H1 (cell line): ENCODE data around the gene PTPRR. TPM values are rescaled to one million over a fixed set of nuclear protein-coding genes. Genes with fewer than 3 reads are reported as not detected.

ENCODE experiments used
- CTCF ChIA-PET: fragments of 300-600 bp; sonication (Branson Sonifier 250); formaldehyde crosslinking; loops from one replicate; lab custom pipeline; 2021; ENCODE audit not compliant: partially characterized antibody; lab: Charles Lee
- POLR2A ChIA-PET: fragments of 300-600 bp; sonication (Branson Sonifier 250); formaldehyde crosslinking; loops from one replicate; lab custom pipeline; 2021; ENCODE audit warnings: inconsistent platforms; ENCODE audit not compliant: partially characterized antibody; lab: Charles Lee
- DNase-seq, 2 experiments: peaks; one replicate each; pipeline versions ENCODE4 v3.0.0 to v3.0.0-alpha.2; 2010 to 2022; ENCODE audit warnings: low spot score in 2 of 2, low read depth in 1 of 2, mixed read lengths in 1 of 2
- FAIRE-seq: peaks from 2 replicates; lab custom pipeline; 2011; peaks lifted over from hg19 to GRCh38; lab: Jason Lieb, UNC
- H2AFZ ChIP-seq: 2 replicates; pipeline ENCODE4 v1.8.1; 2012; ENCODE audit warnings: low read length, inconsistent platforms
- H2AK5ac ChIP-seq: 2 replicates; pipeline ENCODE4 v1.6.1; 2013; ENCODE audit warnings: low read depth, low read length
- H2BK120ac ChIP-seq: replicated peaks from 2 replicates; pipeline ENCODE3; 2013; ENCODE audit warnings: low read depth, low read length, inconsistent platforms
- H2BK12ac ChIP-seq: 2 replicates; pipeline ENCODE4 v1.6.1; 2013; ENCODE audit warnings: low read depth, low read length
- H2BK15ac ChIP-seq: 2 replicates; pipeline ENCODE4 v1.6.1; 2013; ENCODE audit warnings: low read length
- H2BK20ac ChIP-seq: 2 replicates; pipeline ENCODE4 v1.6.1; 2013; ENCODE audit warnings: low read length
- H2BK5ac ChIP-seq: 2 replicates; pipeline ENCODE4 v1.6.1; 2013; ENCODE audit warnings: low read depth, low read length
- H3K14ac ChIP-seq: 2 replicates; pipeline ENCODE4 v1.6.1; 2013; ENCODE audit warnings: inconsistent platforms; ENCODE audit not compliant: insufficient read length
- H3K18ac ChIP-seq: 2 replicates; pipeline ENCODE4 v1.6.1; 2013; ENCODE audit warnings: low read length; ENCODE audit errors: extremely low read depth
- H3K23ac ChIP-seq: 2 replicates; pipeline ENCODE4 v1.6.1; 2013; ENCODE audit warnings: inconsistent platforms; ENCODE audit not compliant: insufficient read length
- H3K23me2 ChIP-seq: 2 replicates; pipeline ENCODE4 v1.6.1; 2013; ENCODE audit warnings: low read depth, low read length
- H3K27ac ChIP-seq: 2 replicates; pipeline ENCODE4 v1.6.1; 2011; ENCODE audit warnings: low read depth, low read length, inconsistent platforms
- H3K27me3 ChIP-seq, 4 experiments: replicated peaks in 1 of 4; 1 replicate in 1 of 4; 2 replicates in 3 of 4; pipeline versions ENCODE4 v1.6.1 to v1.8.1; 2011 to 2013; ENCODE audit warnings: low read length in 3 of 4, mild to moderate bottlenecking in 3 of 4, inconsistent platforms in 2 of 4, mixed read lengths in 2 of 4, moderate library complexity in 1 of 4; ENCODE audit not compliant: control insufficient read depth in 3 of 4, insufficient read depth in 3 of 4; ENCODE audit errors: extremely low read depth in 1 of 4
- H3K36me3 ChIP-seq, 4 experiments: 2 replicates each; pipeline versions ENCODE4 v1.6.1 to v1.8.1; 2011 to 2013; ENCODE audit warnings: mild to moderate bottlenecking in 4 of 4, low read length in 3 of 4, moderate library complexity in 2 of 4, control low read depth in 1 of 4, inconsistent platforms in 1 of 4; ENCODE audit not compliant: insufficient read depth in 4 of 4, control insufficient read depth in 2 of 4
- H3K4ac ChIP-seq: replicated peaks from 2 replicates; pipeline ENCODE3; 2013; ENCODE audit warnings: low read length, low read depth, mixed read lengths, inconsistent platforms; ENCODE audit not compliant: insufficient read length
- H3K4me1 ChIP-seq, 4 experiments: replicated peaks in 1 of 4; 1 replicate in 1 of 4; 2 replicates in 3 of 4; pipeline versions ENCODE4 v1.6.1 to v1.8.1; 2011 to 2013; ENCODE audit warnings: low read length in 3 of 4, inconsistent platforms in 2 of 4, mixed read lengths in 1 of 4; ENCODE audit not compliant: insufficient read depth in 4 of 4, control insufficient read depth in 3 of 4
- H3K4me2 ChIP-seq, 2 experiments: 2 replicates each; pipeline versions ENCODE4 v1.6.1 to v1.8.1; 2011 to 2013; ENCODE audit warnings: low read depth in 2 of 2, low read length in 2 of 2, control low read depth in 1 of 2, inconsistent platforms in 1 of 2, mild to moderate bottlenecking in 1 of 2; ENCODE audit not compliant: insufficient read depth in 1 of 2
- H3K4me3 ChIP-seq, 4 experiments: fragments of 200-600, 300-600 bp in 1 of 4; sonication (generic), shearing (Covaris generic), sonication (Bioruptor Twin) in 1 of 4; 2 replicates each; pipeline versions ENCODE4 v1.5.1 to v1.8.1; 2011 to 2016; ENCODE audit warnings: low read length in 4 of 4, low read depth in 3 of 4, control low read depth in 2 of 4, inconsistent platforms in 2 of 4, mild to moderate bottlenecking in 2 of 4, mixed read lengths in 1 of 4, moderate library complexity in 1 of 4; ENCODE audit not compliant: insufficient read depth in 2 of 4; ENCODE audit errors: extremely low read depth in 1 of 4
- H3K56ac ChIP-seq: replicated peaks from 2 replicates; pipeline ENCODE3; 2013; ENCODE audit warnings: low read depth, mild to moderate bottlenecking, mixed read lengths, low read length, inconsistent platforms; ENCODE audit not compliant: insufficient read length
- H3K79me1 ChIP-seq: 2 replicates; pipeline ENCODE4 v1.6.1; 2013; ENCODE audit warnings: low read depth, low read length, control low read depth
- H3K79me2 ChIP-seq, 2 experiments: 2 replicates each; pipeline versions ENCODE4 v1.6.1 to v1.8.1; 2012 to 2013; ENCODE audit warnings: low read length in 2 of 2, mild to moderate bottlenecking in 2 of 2, inconsistent platforms in 1 of 2; ENCODE audit not compliant: insufficient read depth in 2 of 2, control insufficient read depth in 1 of 2
- H3K9ac ChIP-seq, 4 experiments: replicated peaks in 1 of 4; 1 replicate in 1 of 4; 2 replicates in 3 of 4; pipeline versions ENCODE4 v1.6.1 to v1.8.1; 2011 to 2013; ENCODE audit warnings: low read depth in 3 of 4, low read length in 3 of 4, control low read depth in 2 of 4, mild to moderate bottlenecking in 2 of 4, moderate library complexity in 2 of 4, inconsistent platforms in 1 of 4; ENCODE audit errors: extremely low read depth in 1 of 4
- H3K9me3 ChIP-seq, 2 experiments: 2 replicates each; pipeline versions ENCODE4 v1.6.1 to v1.8.1; 2012 to 2013; ENCODE audit warnings: mild to moderate bottlenecking in 2 of 2, moderate library complexity in 2 of 2, control low read depth in 1 of 2, inconsistent platforms in 1 of 2, low read depth in 1 of 2, low read length in 1 of 2, mixed read lengths in 1 of 2; ENCODE audit not compliant: insufficient read depth in 2 of 2
- H4K20me1 ChIP-seq, 2 experiments: replicated peaks in 1 of 2; 2 replicates each; pipeline versions ENCODE3 to v1.8.1; 2011 to 2013; ENCODE audit warnings: inconsistent platforms in 2 of 2, low read length in 2 of 2, mild to moderate bottlenecking in 1 of 2; ENCODE audit not compliant: insufficient read depth in 2 of 2, control insufficient read depth in 1 of 2
- H4K5ac ChIP-seq: 2 replicates; pipeline ENCODE4 v1.6.1; 2013; ENCODE audit warnings: low read length, low read depth, mixed read lengths, inconsistent platforms; ENCODE audit not compliant: insufficient read length
- H4K8ac ChIP-seq: 2 replicates; pipeline ENCODE4 v1.8.0; 2013; ENCODE audit warnings: mild to moderate bottlenecking, moderate library complexity, low read length, inconsistent platforms; ENCODE audit not compliant: insufficient read depth; ENCODE audit errors: extremely low read depth
- H4K91ac ChIP-seq: replicated peaks from 2 replicates; pipeline ENCODE3; 2013; ENCODE audit warnings: low read length, mixed read lengths, inconsistent platforms; ENCODE audit not compliant: insufficient read length
- BRCA1 ChIP-seq: IDR thresholded peaks from 2 replicates; pipeline ENCODE4 v1.6.1; 2012; ENCODE audit warnings: low read depth, low read length, improper control_type of control experiment
- CEBPB ChIP-seq: IDR thresholded peaks from 2 replicates; pipeline ENCODE4 v1.6.1; 2012; ENCODE audit warnings: low read depth, low read length
- HDAC2 ChIP-seq, 2 experiments: fragments of 300-600 bp in 1 of 2; sonication (generic) in 1 of 2; IDR thresholded peaks; 2 replicates each; pipeline ENCODE4 v1.6.1; 2011 to 2012; ENCODE audit warnings: low read depth in 2 of 2, low read length in 2 of 2, mild to moderate bottlenecking in 2 of 2, moderate library complexity in 2 of 2, borderline replicate concordance in 1 of 2, inconsistent platforms in 1 of 2
- HDAC6 ChIP-seq: IDR thresholded peaks from one replicate; pipeline ENCODE4 v1.7.1; 2012; ENCODE audit warnings: low read depth, mild to moderate bottlenecking, inconsistent platforms, low read length, moderate library complexity
- RAD21 ChIP-seq, 2 experiments: IDR thresholded peaks in 1 of 2; conservative IDR thresholded peaks in 1 of 2; 2 replicates each; pipeline ENCODE4 v1.6.1; 2011; ENCODE audit warnings: low read depth in 2 of 2, low read length in 2 of 2, improper control_type of control experiment in 1 of 2, inconsistent platforms in 1 of 2, mild to moderate bottlenecking in 1 of 2, moderate library complexity in 1 of 2
- SIX5 ChIP-seq: IDR thresholded peaks from 2 replicates; pipeline ENCODE4 v1.6.1; 2011; ENCODE audit warnings: mild to moderate bottlenecking, low read depth, low read length
- SP1 ChIP-seq: IDR thresholded peaks from 2 replicates; pipeline ENCODE4 v1.6.1; 2011; ENCODE audit warnings: low read depth, low read length
- TAF1 ChIP-seq: IDR thresholded peaks from 2 replicates; pipeline ENCODE4 v1.6.1; 2011; ENCODE audit warnings: mild to moderate bottlenecking, low read depth, low read length
- TAF7 ChIP-seq: optimal IDR thresholded peaks from 2 replicates; pipeline ENCODE3; 2011; ENCODE audit warnings: low read depth, mild to moderate bottlenecking, inconsistent platforms, low read length, moderate library complexity, borderline replicate concordance
- YY1 ChIP-seq: IDR thresholded peaks from 2 replicates; pipeline ENCODE4 v1.6.1; 2011; ENCODE audit warnings: low read depth, mild to moderate bottlenecking, low read length
- WGBS, 2 experiments: shearing (Covaris generic) in 1 of 2; methylation state at CpG; one replicate each; pipeline versions ENCODE4 v1.1.6 to v1.1.7; 2013 to 2015; ENCODE audit warnings: low lambda C conversion rate in 2 of 2, mixed read lengths in 2 of 2, inconsistent platforms in 1 of 2, low coverage in 1 of 2, missing lambda C conversion rate in 1 of 2; ENCODE audit not compliant: insufficient replicate concordance in 2 of 2, insufficient coverage in 1 of 2, insufficient read length in 1 of 2; ENCODE audit errors: extremely low coverage in 1 of 2, missing lambda C conversion rate in 1 of 2; 5-methylcytosine and 5-hydroxymethylcytosine counted together
- polyA plus RNA-seq, 7 experiments: library from polyadenylated mRNA; depleted of rRNA in 3 of 7; stranded (reverse) in 5 of 7; unstranded in 2 of 7; fragments of >200 nt in 5 of 7; fragments of 200-250 nt in 2 of 7; gene quantifications; 1 replicate in 5 of 7; 2 replicates in 1 of 7; 4 replicates in 1 of 7; pipeline versions ENCODE4 v1.2.1 to v1.2.3, GENCODE V29; 2011 to 2013; ENCODE audit warnings: missing spikeins in 2 of 7, mixed read lengths in 2 of 7
- total RNA-seq: library from RNA; stranded (reverse); fragmentation: NEBNext Ultra II Directional; extraction: Animal tissue kit (Norgen Biotek cat#: 25700); gene quantifications from 2 replicates; pipeline ENCODE4 v1.2.1, GENCODE V29; 2021
- TF ChIP-seq, protein P1 (sequence below): IDR thresholded peaks from 2 replicates; pipeline ENCODE4 v1.6.1; 2012; ENCODE audit warnings: low read length, inconsistent platforms

The PTPRR gene
- total and polyA plus RNA-seq, 2 of the 8 experiments (the other 6 are each of a cell fraction or from before 2014, with no cell fraction given): 0.07 to 0.35 TPM

DNA sequence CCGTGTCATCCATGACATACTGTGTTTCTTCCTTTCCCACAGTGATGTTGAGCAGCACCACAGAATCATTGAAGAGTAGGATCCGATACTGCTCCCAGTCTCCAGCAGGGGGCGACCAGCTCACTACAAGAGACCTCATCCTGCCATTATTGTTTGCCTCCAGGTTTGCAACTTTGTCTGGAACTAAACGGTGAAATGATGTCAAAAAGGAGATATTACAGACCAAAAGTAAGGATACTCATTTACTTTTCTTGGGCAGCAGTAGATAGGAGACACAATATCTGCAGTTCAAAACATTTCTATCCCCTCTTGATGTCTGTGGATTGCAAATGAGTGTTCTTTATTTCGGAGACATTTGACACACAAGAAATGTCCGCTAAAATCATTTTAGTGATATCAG lies 330.5 kb downstream of the PTPRR start:
- Histone ChIP-seq H3K23me2 (no peaks in the 10 kb centered on the region), H3K36me3 (no peaks in the 10 kb centered on the region), H3K56ac (no peak overlapping the region), H4K20me1 (no peaks in the 10 kb centered on the region), H4K8ac (no peak overlapping the region), H3K27me3 (no peaks in the 10 kb centered on the region), H3K4me1 (no peaks in the 10 kb centered on the region), H3K27ac (no peak overlapping the region), H3K18ac (no peak overlapping the region), H3K4ac (no peak overlapping the region), H3K23ac (no peak overlapping the region), H4K5ac (no peak overlapping the region), H3K79me2 (no peaks in the 10 kb centered on the region), H2AK5ac (no peak overlapping the region), H2BK12ac (no peak overlapping the region), H2BK5ac (no peak overlapping the region), H4K91ac (no peak overlapping the region), H3K9ac (no peak overlapping the region), H3K4me3 (no peak overlapping the region), H3K4me2 (no peak overlapping the region), H2BK15ac (no peak overlapping the region), H3K9me3 (0 out of 4 replicates have a peak, but pooled peaks cover 0 to 6% of the 10 kb centered on the region in 2 experiments), H3K14ac (no peak overlapping the region), H3K79me1 (no peaks in the 10 kb centered on the region), H2BK120ac (no peak overlapping the region), H2BK20ac (no peak overlapping the region), H2AFZ (peak overlapping the region; percentile 97)
- ChIA-PET CTCF (interaction anchor here (0.6 to 3.6 kb wide), 25 partner anchors 9 to 888 kb away, joined by 3 to 17 read pairs (median 3); no protein-coding TSS in a partner anchor), POLR2A (no interaction called here)
- 48% methylated on average over 6 of the region's 6 CpGs; no CpG with 5 or more reads in 1 of the 2 experiments for WGBS, 2 experiments
- FAIRE-seq (peak; percentile 84), DNase-seq (peak; percentile 38 to 81)
- TF ChIP-seq SP1 (no peak), HDAC6 (no peak), CEBPB (no peak), YY1 (peak; percentile 75; the same call in 1 of the 2 replicates), TAF7 (no peak), TAF1 (no peak), BRCA1 (no peak), HDAC2 (IDR thresholded peaks at IDR 0.05; ENCODE audit: borderline replicate concordance in 1 of 2, low read depth in 2 of 2, low read length in 2 of 2) (no peak), RAD21 (IDR thresholded peaks at IDR 0.05 in 1 of 2, conservative IDR thresholded peaks at IDR 0.05 in 1 of 2; ENCODE audit: low read depth in 2 of 2, low read length in 2 of 2) (peak; percentile 85 to 89), SIX5 (no peak)
- TF ChIP-seq, protein P1, sequence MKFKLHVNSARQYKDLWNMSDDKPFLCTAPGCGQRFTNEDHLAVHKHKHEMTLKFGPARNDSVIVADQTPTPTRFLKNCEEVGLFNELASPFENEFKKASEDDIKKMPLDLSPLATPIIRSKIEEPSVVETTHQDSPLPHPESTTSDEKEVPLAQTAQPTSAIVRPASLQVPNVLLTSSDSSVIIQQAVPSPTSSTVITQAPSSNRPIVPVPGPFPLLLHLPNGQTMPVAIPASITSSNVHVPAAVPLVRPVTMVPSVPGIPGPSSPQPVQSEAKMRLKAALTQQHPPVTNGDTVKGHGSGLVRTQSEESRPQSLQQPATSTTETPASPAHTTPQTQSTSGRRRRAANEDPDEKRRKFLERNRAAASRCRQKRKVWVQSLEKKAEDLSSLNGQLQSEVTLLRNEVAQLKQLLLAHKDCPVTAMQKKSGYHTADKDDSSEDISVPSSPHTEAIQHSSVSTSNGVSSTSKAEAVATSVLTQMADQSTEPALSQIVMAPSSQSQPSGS: no peak
